Cardiac fibroblast (primary cell): ENCODE results near the gene TBX1.

Experiments used
- DNase-seq, 2 donors: peaks; one replicate each; pipeline versions ENCODE4 v3.0.0 to v3.0.0-alpha.2; 2010; ENCODE audit warnings: low read depth in 2 of 2
- H3K4me3 ChIP-seq, 2 donors: replicated peaks in 1 of 2; 1 replicate in 1 of 2; 2 replicates in 1 of 2; pipeline ENCODE4 v1.5.1; 2011; ENCODE audit warnings: low read depth in 2 of 2, low read length in 2 of 2, mild to moderate bottlenecking in 2 of 2, moderate library complexity in 1 of 2
- TF ChIP-seq, protein P1 (sequence below): IDR thresholded peaks from one replicate; pipeline ENCODE4 v1.5.1; 2011; ENCODE audit warnings: low read depth, mild to moderate bottlenecking, low read length, inconsistent platforms

TBX1 gene

DNA sequence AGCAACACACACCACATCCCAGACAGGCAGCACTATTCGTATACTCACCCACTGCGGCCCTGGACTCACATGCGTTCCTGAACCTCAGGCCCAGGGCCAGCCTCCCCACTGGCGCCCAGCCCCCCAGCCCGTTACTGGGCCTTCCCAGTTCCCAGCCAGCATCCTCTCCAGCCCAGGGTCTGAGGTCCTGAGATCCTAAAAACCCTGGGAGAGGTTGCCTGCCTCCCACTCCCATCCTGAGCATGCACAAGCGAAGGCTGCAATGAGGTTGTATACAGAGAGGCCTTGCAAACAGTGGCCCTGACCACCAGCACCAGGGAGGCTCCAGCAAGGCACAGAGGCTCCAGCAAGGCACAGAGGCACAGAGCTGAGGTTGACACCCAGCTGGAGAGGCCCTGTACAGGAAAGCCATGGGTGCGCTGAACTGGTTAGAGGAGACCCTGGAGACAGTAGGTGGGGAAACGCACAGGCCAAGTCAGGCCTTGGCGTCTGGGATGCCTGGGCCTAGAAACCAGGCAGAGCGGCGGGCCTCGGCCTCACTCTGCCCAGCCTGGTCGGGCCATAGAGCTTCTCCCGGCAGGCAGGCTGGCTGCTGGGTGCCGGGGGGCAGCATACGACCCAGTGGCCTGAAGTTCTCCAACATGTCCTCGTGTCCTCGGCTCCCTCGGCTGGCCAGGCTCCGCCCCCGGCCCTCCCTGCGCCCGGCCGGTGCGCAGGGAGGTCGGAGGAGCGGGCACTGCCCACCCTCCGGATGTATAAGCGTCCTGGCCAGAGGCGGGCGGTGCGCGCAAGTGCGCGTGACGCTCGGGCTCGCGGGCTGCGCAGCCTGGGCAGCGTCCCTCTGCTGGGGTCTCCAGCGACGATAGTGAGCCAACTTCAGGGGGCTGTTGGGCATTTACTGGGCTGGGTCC, 2.3 kb upstream of the TBX1 start:
- H3K4me3 ChIP-seq, result no peak overlapping the region
- TF ChIP-seq, protein P1, sequence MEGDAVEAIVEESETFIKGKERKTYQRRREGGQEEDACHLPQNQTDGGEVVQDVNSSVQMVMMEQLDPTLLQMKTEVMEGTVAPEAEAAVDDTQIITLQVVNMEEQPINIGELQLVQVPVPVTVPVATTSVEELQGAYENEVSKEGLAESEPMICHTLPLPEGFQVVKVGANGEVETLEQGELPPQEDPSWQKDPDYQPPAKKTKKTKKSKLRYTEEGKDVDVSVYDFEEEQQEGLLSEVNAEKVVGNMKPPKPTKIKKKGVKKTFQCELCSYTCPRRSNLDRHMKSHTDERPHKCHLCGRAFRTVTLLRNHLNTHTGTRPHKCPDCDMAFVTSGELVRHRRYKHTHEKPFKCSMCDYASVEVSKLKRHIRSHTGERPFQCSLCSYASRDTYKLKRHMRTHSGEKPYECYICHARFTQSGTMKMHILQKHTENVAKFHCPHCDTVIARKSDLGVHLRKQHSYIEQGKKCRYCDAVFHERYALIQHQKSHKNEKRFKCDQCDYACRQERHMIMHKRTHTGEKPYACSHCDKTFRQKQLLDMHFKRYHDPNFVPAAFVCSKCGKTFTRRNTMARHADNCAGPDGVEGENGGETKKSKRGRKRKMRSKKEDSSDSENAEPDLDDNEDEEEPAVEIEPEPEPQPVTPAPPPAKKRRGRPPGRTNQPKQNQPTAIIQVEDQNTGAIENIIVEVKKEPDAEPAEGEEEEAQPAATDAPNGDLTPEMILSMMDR, result no peak
- DNase-seq, result no peak

DNA sequence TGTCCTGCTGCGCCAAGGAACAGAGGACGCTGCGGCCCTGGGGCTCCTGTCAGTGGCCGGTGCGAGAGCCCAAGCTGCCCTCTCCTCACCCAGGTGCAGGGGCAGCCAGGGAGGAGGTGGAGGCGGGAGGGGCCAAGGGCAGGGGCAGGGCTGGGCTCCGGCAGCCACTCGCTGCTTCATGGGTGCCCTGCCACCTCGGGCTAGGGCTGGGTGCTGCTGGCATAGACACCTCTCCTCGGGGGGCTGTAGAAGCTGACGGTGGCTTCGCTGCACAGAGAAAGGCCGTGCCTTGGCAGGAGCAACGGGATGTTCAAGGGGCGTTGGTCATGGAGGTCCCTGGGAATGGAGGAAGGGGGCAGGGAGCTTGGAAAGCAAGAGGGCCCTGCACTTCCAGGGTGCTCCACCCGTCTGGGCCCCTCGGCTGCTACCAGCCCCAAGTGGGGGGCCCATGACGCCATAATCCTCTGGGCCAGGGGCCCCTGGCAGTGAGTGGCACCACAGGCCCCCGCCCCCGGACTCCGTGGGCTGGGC, 1.6 kb upstream of the TBX1 start:
- TF ChIP-seq, protein P1, result no peak
- no peak overlapping the region for H3K4me3 ChIP-seq
- DNase-seq, result no peak

DNA sequence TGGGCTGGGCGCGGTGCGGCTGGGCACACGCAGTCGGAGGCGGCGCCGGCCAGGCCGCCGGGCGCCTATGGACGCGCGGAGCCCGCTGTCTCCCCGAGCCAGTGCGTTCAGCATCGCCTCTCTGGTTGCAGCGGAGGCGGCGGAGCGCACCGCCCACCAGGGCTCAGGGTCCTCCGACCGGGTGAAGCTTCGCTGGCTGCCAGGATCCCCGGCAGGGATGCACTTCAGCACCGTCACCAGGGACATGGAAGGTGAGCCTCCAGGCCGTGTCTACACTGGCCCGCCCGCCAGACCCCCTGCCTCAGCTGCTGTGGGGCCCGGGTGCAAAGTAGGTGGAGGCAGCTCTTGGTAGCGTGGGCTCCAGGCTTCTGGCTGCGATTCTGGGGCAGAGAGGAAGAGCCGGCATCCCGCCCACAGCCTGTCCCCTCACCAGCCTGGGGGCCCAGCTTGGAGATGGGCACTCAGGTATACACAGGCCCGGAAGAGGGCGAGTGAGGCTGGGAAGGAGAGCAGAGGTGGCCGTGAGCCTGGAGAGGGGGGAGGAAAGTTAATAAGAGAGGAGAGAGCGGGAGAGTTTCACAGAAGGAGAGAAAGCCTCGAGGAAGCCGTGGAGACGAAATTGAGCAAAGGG, 1.0 kb upstream of the TBX1 start:
- no peak for DNase-seq
- H3K4me3 ChIP-seq, result no peak overlapping the region
- TF ChIP-seq, protein P1, result no peak

DNA sequence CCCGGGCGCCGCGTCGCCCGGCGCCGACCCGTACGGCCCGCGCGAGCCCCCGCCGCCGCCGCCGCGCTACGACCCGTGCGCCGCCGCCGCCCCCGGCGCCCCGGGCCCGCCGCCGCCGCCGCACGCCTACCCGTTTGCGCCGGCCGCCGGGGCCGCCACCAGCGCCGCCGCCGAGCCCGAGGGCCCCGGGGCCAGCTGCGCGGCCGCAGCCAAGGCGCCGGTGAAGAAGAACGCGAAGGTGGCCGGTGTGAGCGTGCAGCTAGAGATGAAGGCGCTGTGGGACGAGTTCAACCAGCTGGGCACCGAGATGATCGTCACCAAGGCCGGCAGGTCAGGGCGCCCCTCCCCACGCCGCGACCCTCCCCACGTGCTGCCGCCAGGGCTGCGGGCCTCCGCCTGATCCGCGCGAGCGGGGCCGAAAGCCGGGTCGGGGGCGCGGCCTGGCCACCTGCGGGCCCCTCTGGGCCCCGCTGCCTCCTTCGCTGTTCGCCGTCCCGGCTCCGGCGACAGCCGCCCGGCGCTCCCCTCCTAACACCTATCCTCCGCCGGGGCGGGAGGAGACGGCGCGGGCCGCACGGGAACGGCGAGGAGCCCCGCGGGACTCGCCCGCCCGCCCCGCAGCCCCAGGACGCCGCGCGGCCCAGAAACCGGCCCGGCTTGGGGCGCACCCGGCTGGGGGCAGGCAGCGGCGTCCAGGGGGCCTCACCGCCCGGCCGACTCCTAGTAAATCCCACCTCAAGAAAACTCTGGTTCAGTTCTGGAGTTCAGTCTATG, 560 bp downstream of the TBX1 start:
- H3K4me3 ChIP-seq, result no peak overlapping the region
- TF ChIP-seq, protein P1, result no peak
- DNase-seq, result no peak

DNA sequence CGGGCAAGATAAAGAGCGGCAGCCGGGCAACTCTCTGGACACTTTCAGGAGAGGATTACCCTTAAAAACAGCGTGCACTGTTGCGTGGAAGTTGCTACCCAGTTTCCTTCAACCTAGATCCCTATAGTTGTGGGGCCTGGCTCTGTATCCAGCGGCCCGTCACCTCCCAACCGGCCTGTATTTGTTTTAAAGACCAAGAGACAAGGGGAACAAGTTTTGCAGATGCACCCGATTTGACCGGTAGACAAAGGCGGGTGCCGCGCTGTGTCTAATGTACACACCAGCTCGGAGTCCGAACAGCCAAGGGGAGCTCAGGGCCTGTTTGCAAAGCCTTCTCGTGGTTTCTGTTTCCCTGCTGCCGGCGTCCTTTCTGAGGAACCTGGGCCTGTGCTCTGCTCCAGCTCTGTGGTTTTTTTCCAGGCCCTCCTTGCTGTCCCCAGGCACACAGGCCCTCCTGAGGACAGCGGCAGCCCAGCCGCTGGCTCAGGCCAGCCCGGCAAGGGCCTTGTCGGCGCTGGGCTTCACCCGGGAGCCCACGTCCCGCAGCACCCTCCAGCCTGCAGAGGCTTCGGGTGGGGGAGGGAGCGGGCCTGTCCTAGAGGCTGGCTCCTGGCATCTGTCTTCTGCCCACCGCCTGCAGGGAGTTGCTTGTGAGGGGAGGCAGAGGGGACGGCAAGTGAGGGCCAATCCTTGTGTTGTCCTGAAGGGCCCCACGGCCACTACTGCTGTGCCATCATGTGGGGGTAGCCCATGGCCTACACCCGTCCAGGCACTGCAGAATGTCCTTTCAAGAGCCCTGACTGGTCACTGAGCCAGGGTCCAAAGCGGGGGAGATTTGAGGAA, 1.4 kb downstream of the TBX1 start:
- TF ChIP-seq, protein P1, result no peak
- H3K4me3 ChIP-seq, result no peak overlapping the region
- no peak for DNase-seq
